Body of pancreas (tissue), 4 donors: ENCODE measurements around the gene ZNF613.

Experiments
- POLR2A ChIP-seq, 3 donors: fragments of 450-650 bp; IDR thresholded peaks; one replicate each; pipeline ENCODE4 v1.6.1; 2016; ENCODE audit warnings: antibody characterized with exemption in 3 of 3, mild to moderate bottlenecking in 2 of 3
- TF ChIP-seq, protein P1 (sequence below), 7 experiments: fragments of 450-650 bp in 4 of 7; fragments of 200-600 bp in 3 of 7; sonication (generic) in 3 of 7; IDR thresholded peaks; one replicate each; pipeline ENCODE4 v1.5.1; 2016 to 2019; ENCODE audit warnings: antibody characterized with exemption in 7 of 7

DNA sequence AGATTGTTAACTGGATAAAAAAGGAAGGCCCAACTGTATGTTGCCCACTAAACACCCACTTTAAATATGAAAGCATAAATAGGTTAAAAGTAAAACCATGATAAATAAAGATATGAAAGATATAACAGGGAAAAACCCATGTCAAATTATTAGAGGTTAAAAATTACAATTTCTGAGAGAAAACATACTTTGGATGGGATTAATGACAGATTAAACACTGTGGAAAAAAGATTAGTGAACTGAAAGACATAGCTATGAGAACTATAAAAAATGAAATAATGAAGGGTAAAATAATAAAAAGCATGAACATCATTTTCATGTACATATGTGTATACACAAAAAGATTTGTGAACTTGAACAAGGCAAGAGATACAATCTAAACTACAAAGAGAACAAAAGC lies 37.3 kb upstream of the ZNF613 start:
- TF ChIP-seq, protein P1, sequence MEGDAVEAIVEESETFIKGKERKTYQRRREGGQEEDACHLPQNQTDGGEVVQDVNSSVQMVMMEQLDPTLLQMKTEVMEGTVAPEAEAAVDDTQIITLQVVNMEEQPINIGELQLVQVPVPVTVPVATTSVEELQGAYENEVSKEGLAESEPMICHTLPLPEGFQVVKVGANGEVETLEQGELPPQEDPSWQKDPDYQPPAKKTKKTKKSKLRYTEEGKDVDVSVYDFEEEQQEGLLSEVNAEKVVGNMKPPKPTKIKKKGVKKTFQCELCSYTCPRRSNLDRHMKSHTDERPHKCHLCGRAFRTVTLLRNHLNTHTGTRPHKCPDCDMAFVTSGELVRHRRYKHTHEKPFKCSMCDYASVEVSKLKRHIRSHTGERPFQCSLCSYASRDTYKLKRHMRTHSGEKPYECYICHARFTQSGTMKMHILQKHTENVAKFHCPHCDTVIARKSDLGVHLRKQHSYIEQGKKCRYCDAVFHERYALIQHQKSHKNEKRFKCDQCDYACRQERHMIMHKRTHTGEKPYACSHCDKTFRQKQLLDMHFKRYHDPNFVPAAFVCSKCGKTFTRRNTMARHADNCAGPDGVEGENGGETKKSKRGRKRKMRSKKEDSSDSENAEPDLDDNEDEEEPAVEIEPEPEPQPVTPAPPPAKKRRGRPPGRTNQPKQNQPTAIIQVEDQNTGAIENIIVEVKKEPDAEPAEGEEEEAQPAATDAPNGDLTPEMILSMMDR (IDR thresholded peaks at IDR 0.05): no peak
- TF ChIP-seq POLR2A (IDR thresholded peaks at IDR 0.05): no peak
